Motor neuron (in vitro differentiated cells): ENCODE data around the gene TOP3B. TPM values are rescaled to one million over a fixed set of nuclear protein-coding genes. Genes with fewer than 3 reads are reported as not detected.
A peak's percentile ranks its signal among the peaks of the same experiment; 100 is the strongest.
"Not testable (repeated sequence)": the region's sequence is repeated elsewhere in the genome, so short reads cannot be mapped to it uniquely, and the experiment has no call there.

Experiments used
- ATAC-seq, 8 experiments: fragments of 200-7000 bp; cut with Tn5 transposase; replicated peaks in 6 of 8; 2 replicates each; pipeline ENCODE4 v1.8.0; 2021; ENCODE audit warnings: mild to moderate bottlenecking in 8 of 8, moderate library complexity in 8 of 8
- H3K27ac ChIP-seq, 2 donors: fragments of 250-450 bp; sonication (Bioruptor Pico); 2 replicates each; pipeline ENCODE4 v1.9.0; 2021; ENCODE audit warnings: antibody characterized with exemption in 2 of 2, mild to moderate bottlenecking in 2 of 2, moderate library complexity in 1 of 2
- H3K4me1 ChIP-seq, 2 donors: fragments of 250-450 bp; sonication (Bioruptor Pico); replicated peaks in 1 of 2; 2 replicates each; pipeline ENCODE4 v1.6.1; 2021; ENCODE audit warnings: antibody characterized with exemption in 2 of 2, mild to moderate bottlenecking in 2 of 2, moderate library complexity in 1 of 2
- H3K4me3 ChIP-seq, 5 donors: fragments of 250-450 bp; sonication (Bioruptor Pico); 2 replicates each; pipeline ENCODE4 v1.9.0; 2021; ENCODE audit warnings: antibody characterized with exemption in 5 of 5, mild to moderate bottlenecking in 5 of 5, moderate library complexity in 4 of 5
- WGBS, 10 experiments: fragments of 450-650 bp; shearing (Covaris generic); methylation state at CpG; one replicate each; pipeline ENCODE4 v1.0.0; 2022; 5-methylcytosine and 5-hydroxymethylcytosine counted together
- in situ Hi-C, 9 experiments: fragments of 400-800 bp; cut with MboI; loops; one replicate each; pipeline ENCODE4 v1.15.0; 2021; ENCODE audit warnings: low sequenced_read_pairs in 9 of 9, low pct_unique_long_range_greater_than_20kb in 2 of 9; ENCODE audit not compliant: unreplicated experiment in 9 of 9
- total RNA-seq, 8 experiments: library from RNA; unstranded; fragments of 300-600 nt; gene quantifications; 2 replicates each; pipeline versions ENCODE4 v1.2.3 to v1.2.4, GENCODE V29; 2022

The TOP3B gene
- total RNA-seq, 8 experiments from 2014 or later = 8.7 to 46.8 (median 20.5) TPM

DNA sequence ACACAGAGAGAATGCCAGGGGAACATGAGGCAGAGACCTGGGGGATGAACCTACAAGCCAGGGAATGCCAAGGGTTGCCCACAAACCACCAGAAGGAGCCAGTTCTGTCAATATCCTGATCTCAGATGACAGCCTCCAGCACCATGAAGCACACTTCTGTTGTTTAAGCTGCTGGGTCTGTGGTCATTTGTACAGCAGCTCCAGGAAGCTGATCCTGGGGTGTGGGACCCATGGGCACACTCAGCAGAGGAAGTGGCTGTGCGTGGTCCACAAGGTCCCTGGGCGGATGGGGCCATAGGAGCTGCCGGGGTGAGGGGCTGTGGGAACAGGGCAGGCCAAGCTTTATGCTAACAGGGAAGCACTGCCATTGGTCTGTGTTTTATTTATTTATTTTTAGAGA, 42.1 kb downstream of the TOP3B start:
- no peak overlapping the region for H3K4me3 ChIP-seq
- peaks cover 14 to 18% of the 10 kb centered on the region in 2 donors for H3K4me1 ChIP-seq
- ATAC-seq = no peak
- peak overlapping the region in 1 of 2 donors; percentile 54 for H3K27ac ChIP-seq
- 80 to 100% methylated on average over 1 of the region's 3 CpGs; no CpG with 5 or more reads in 8 of the 10 experiments for WGBS, 10 experiments
- in situ Hi-C loops = loop anchor here in 7 of 9 experiments (10.0 to 25.0 kb wide), 3 partner anchors 216 to 228 kb away; no protein-coding TSS in a partner anchor

DNA sequence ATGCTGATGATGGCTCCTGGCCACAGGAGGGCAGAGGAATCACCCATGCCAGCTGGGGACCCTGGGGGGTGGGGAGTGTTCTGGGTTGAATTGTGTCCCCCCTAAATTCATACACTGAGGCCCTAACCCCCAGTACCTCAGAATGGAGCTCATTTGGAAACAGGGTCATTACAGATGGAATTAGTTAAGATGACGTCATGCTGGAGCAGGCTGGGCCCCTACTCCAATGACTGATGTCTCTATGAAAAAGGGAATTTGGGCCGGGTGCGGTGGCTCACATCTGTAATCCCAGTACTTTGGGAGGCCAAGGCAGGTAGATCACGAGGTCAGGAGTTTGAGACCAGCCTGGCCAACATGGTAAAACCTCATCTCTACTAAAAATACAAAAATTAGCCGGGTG, 42.7 kb downstream of the TOP3B start:
- H3K4me3 ChIP-seq, H3K27ac ChIP-seq, ATAC-seq: not testable (repeated sequence)
- peaks cover 14 to 18% of the 10 kb centered on the region in 2 donors for H3K4me1 ChIP-seq
- in situ Hi-C loops = loop anchor here in 7 of 9 experiments (10.0 to 25.0 kb wide), 3 partner anchors 215 to 228 kb away; no protein-coding TSS in a partner anchor
- WGBS, 10 experiments = 46 to 100% methylated on average over 2 to 4 of the region's 5 CpGs; no CpG with 5 or more reads in 8 of the 10 experiments

DNA sequence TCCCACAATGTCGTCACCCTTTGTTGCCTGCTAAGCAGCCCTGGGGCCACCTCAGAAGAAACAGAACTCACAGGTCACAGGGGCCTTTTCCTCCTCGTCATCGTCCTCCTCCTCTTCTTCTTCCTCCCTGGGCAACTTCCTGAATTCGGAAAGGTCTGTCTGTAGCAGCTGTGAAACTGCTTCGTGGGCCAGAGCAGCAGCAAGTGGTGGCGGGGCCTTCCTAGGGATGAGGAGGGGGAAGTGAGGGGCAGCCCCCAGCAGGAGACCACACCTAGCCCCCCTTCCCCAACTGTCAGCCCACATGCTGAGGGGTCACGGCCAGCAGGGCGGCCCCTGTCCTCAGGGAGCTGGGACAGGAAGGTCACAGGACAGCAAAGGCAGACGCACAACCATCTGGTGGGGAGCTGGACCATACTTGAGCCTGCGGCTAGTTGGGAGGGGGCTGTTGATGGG, 43.1 kb downstream of the TOP3B start:
- Histone ChIP-seq H3K27ac (peak overlapping the region in 1 of 2 donors; percentile 93), H3K4me1 (peaks cover 14 to 18% of the 10 kb centered on the region in 2 donors), H3K4me3 (no peak overlapping the region)
- in situ Hi-C loops = loop anchor here in 3 of 9 experiments (25.0 kb wide), 1 partner anchor 227 kb away; no protein-coding TSS in a partner anchor
- ATAC-seq = no peak
- WGBS, 10 experiments = 49 to 100% (median 80%) methylated on average over 1 to 2 of the region's 10 CpGs; no CpG with 5 or more reads in 5 of the 10 experiments

DNA sequence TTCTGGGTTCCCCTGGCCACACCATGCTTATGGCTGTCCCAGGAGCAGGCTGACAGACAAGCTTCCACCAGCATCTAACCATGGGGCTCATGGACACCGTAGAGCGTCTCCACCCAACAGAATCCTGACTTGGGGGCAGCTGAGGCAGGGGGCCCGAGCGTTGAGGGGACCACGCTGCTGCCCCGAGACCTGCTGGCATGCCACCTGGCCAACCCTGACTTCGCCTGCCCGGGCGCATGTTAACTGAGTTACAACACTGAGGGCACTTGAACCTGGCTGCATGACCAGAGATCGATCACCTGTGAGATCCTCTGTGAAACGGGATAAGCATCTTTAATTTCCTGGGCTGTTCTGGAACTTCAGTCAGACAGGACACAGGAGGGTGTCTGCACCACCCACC, 43.7 kb downstream of the TOP3B start:
- Histone ChIP-seq H3K4me3 (peak overlapping the region in 1 of 5 donors; percentile 35), H3K27ac (peak overlapping the region; percentile 93 to 94), H3K4me1 (peaks cover 14 to 18% of the 10 kb centered on the region in 2 donors)
- in situ Hi-C loops = loop anchor here in 3 of 9 experiments (25.0 kb wide), 1 partner anchor 227 kb away; no protein-coding TSS in a partner anchor
- ATAC-seq = no peak
- WGBS, 10 experiments = 79 to 100% (median 92%) methylated on average over 2 to 9 of the region's 11 CpGs; no CpG with 5 or more reads in 7 of the 10 experiments

- Histone ChIP-seq H3K27ac (peak overlapping the region; percentile 93 to 94), H3K4me1 (peaks cover 14 to 18% of the 10 kb centered on the region in 2 donors), H3K4me3 (peak overlapping the region; percentile 33 to 44 (median 35))
- in situ Hi-C loops = loop anchor here in 3 of 9 experiments (25.0 kb wide), 1 partner anchor 226 kb away; no protein-coding TSS in a partner anchor
- ATAC-seq = peak; percentile 82 to 97 (median 94)
- 3 to 70% (median 10%) methylated on average over 2 to 12 of the region's 42 CpGs; no CpG with 5 or more reads in 1 of the 10 experiments for WGBS, 10 experiments
Observed at GRCh38 chr22:21938071-21938822, 44.3 kb downstream of the TOP3B start.

DNA sequence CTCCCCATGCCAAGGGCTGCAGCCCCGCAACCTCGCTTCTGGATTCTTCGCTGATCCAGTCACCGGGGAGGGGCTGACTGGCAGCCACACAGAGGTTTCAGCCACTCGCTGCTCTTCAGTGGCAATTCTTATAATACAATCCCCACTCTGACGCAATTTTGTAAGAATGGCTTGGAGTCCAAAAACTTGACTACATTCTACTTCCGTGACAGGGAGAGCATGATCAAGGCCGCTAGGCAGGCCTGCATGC, 44.8 kb downstream of the TOP3B start:
- Histone ChIP-seq H3K4me3 (peak overlapping the region in 3 of 5 donors; percentile 35 to 44 (median 40)), H3K4me1 (peaks cover 14 to 18% of the 10 kb centered on the region in 2 donors), H3K27ac (peak overlapping the region; percentile 93 to 94)
- ATAC-seq = peak; percentile 4 to 55 (median 22)
- in situ Hi-C loops = loop anchor here in 3 of 9 experiments (25.0 kb wide), 1 partner anchor 225 kb away; no protein-coding TSS in a partner anchor
- 0 to 100% (median 93%) methylated on average over 1 to 2 of the region's 8 CpGs; no CpG with 5 or more reads in 7 of the 10 experiments for WGBS, 10 experiments

DNA sequence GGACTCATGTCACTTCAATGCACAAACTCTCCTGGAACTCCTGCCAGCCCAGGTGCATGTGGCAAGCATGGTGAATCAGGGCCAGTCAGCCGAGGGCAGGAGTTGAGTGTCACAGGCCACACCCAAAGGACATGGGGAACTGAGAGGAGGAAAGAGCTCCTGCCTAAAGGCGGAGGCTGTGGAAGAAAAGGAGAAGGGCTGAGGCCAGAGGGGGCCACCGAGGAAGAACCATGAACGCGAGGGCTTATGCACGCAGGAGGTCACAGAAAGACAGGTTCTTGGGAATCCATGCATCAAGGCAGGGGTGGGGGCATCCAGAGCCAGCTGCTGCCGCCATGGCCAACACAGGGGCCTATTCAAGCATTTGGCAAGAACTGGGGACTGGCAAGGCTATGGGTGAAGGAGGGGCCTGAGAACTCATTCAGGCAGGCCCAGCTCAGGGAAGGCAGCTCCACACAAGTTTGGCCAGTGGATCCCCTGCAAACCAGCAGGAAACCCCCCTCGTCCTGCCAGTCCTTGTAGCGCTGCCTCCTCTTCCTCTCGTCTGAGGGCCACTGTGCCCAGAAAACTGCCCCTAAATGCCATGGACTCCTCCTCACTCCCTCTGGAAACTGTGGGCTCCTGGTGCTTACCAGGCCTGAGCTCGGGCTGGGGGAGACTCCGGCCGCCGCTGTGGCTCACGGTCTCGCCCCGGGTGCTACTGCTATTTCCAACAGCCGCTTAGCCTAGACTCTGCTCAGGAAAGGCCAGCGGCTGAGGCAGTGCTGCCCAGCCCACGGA, 45.4 kb downstream of the TOP3B start:
- 20 to 100% (median 88%) methylated on average over 2 to 15 of the region's 20 CpGs; no CpG with 5 or more reads in 4 of the 10 experiments for WGBS, 10 experiments
- ATAC-seq = no peak
- in situ Hi-C loops = loop anchor here in 3 of 9 experiments (25.0 kb wide), 1 partner anchor 225 kb away; no protein-coding TSS in a partner anchor
- peak overlapping the region; percentile 93 to 94 for H3K27ac ChIP-seq
- no peak overlapping the region for H3K4me3 ChIP-seq
- peaks cover 14 to 18% of the 10 kb centered on the region in 2 donors for H3K4me1 ChIP-seq

GRCh38 chr22:21936151-21936775, 46.3 kb downstream of the TOP3B start:
- Histone ChIP-seq H3K4me1 (peaks cover 14 to 18% of the 10 kb centered on the region in 2 donors), H3K27ac (peak overlapping the region in 1 of 2 donors; percentile 40), H3K4me3 (no peak overlapping the region)
- WGBS, 10 experiments = 65 to 100% (median 91%) methylated on average over 2 to 9 of the region's 15 CpGs
- no peak for ATAC-seq
- in situ Hi-C loops = loop anchor here in 3 of 9 experiments (25.0 kb wide), 1 partner anchor 224 kb away; no protein-coding TSS in a partner anchor

- H3K4me3 ChIP-seq = no peak overlapping the region
- H3K4me1 ChIP-seq = peaks cover 9 to 11% of the 10 kb centered on the region in 2 donors
- whole genome bisulfite sequencing, 10 experiments = 90 to 100% (median 98%) methylated on average over 2 to 4 of the region's 19 CpGs; no CpG with 5 or more reads in 6 of the 10 experiments
- in situ Hi-C loops = loop anchor here in 3 of 9 experiments (25.0 kb wide), 1 partner anchor 222 kb away; no protein-coding TSS in a partner anchor
- peak overlapping the region; percentile 18 to 39 for H3K27ac ChIP-seq
- ATAC-seq = no peak
Observed at GRCh38 chr22:21933910-21934309, 48.7 kb downstream of the TOP3B start.

DNA sequence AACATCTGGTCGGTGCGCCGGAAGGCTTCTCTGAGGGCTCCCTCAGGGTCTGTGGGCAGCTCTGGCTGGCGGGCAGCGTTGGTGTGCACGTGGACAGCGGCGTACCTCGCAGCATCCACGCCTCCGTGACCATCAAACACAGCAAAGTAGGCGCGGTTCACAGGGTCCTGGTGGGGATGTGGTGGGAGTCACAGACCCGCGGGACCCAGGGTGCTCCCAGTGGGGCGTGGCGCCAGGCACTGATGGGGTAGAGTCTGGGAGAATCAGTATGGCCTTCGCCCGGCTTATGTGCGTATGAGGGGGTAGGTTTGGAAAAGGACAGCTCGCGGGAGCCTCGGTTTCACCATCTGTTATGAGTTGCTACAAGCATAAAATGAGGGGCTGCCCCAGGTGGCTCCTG, 49.2 kb downstream of the TOP3B start:
- H3K4me1 ChIP-seq = peaks cover 5 to 6% of the 10 kb centered on the region in 2 donors
- 94 to 100% (median 100%) methylated on average over 1 to 16 of the region's 23 CpGs; no CpG with 5 or more reads in 6 of the 10 experiments for WGBS, 10 experiments
- in situ Hi-C loops = loop anchor here in 3 of 9 experiments (25.0 kb wide), 1 partner anchor 221 kb away; no protein-coding TSS in a partner anchor
- no peak for ATAC-seq
- no peak overlapping the region for H3K4me3 ChIP-seq
- peak overlapping the region; percentile 18 to 39 for H3K27ac ChIP-seq

DNA sequence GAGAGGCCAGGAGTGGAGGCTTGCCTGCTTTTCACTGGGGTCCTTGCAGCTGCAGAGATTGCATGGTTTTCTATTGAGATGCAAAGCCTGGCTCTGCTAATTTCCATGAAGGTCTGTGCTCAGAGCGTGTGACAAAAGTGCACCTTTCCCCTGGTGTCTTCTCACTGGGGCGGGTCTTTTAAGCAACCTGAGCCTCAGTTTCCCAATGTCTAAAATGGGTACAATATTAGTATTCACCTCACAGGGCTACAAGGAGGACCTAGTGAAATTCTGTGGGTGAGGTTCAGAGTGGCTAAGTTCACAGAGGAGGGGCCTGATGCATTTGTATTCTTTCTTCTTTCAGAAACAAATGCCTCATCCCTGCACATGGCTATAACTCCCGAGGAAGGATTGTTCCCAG, 50.2 kb downstream of the TOP3B start:
- no peak overlapping the region for H3K4me3 ChIP-seq
- no peaks in the 10 kb centered on the region for H3K4me1 ChIP-seq
- in situ Hi-C loops = loop anchor here in 3 of 9 experiments (25.0 kb wide), 1 partner anchor 220 kb away; no protein-coding TSS in a partner anchor
- no peak for ATAC-seq
- WGBS, 10 experiments = 57 to 100% (median 80%) methylated on average over 1 to 3 of the region's 3 CpGs; no CpG with 5 or more reads in 5 of the 10 experiments
- peak overlapping the region in 1 of 2 donors; percentile 55 for H3K27ac ChIP-seq

DNA sequence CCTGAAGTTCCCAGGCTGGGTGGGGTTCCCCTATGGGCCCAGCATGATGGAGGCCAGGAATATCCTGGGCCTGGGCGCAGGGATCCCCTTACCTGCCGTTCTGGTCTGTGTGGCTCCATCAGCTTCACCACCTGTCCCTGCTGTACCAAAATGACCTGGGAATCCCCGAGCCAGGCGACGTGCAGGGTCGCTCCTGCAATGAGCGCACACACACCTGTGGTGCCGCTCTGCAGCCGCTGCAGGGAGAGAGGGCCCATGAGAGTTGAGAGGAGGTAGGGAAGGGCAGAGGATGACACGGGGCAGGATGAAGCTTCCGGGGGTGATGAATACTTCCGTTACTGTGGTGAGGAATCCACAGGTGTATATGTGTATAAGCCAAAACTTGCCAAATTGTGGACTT, 51.5 kb downstream of the TOP3B start:
- 80 to 100% (median 98%) methylated on average over 2 to 5 of the region's 12 CpGs; no CpG with 5 or more reads in 6 of the 10 experiments for WGBS, 10 experiments
- Histone ChIP-seq H3K4me1 (peaks cover 0 to under 1% of the 10 kb centered on the region in 2 donors), H3K27ac (no peak overlapping the region), H3K4me3 (no peak overlapping the region)
- in situ Hi-C loops = loop anchor here in 3 of 9 experiments (25.0 kb wide), 1 partner anchor 219 kb away; no protein-coding TSS in a partner anchor
- ATAC-seq = no peak
